H9 (cell line): Measurements from ENCODE around the gene LGALS4. TPM values are rescaled to one million over a fixed set of nuclear protein-coding genes. Genes with fewer than 3 reads are reported as not detected.

Experiments used
- DNase-seq: peaks from one replicate; pipeline ENCODE4 v3.0.0-alpha.2; 2017
- H2AFZ ChIP-seq: one replicate; pipeline ENCODE4 v1.6.1; 2013; ENCODE audit warnings: mild to moderate bottlenecking, low read length, control low read depth, moderate library complexity
- H2AK5ac ChIP-seq: 2 replicates; pipeline ENCODE4 v1.6.1; 2013; ENCODE audit warnings: low read length, control low read depth, mixed read lengths; ENCODE audit not compliant: insufficient read length
- H2BK120ac ChIP-seq: one replicate; pipeline ENCODE4 v1.6.1; 2013; ENCODE audit warnings: low read depth, mild to moderate bottlenecking, low read length, control low read depth, inconsistent platforms; ENCODE audit not compliant: poor library complexity, severe bottlenecking
- H2BK12ac ChIP-seq: 2 replicates; pipeline ENCODE4 v1.6.1; 2013; ENCODE audit warnings: low read length, control low read depth, mixed read lengths, low read depth; ENCODE audit not compliant: insufficient read length
- H2BK15ac ChIP-seq: 2 replicates; pipeline ENCODE4 v1.6.1; 2013; ENCODE audit warnings: low read depth, low read length, control low read depth
- H2BK20ac ChIP-seq: one replicate; pipeline ENCODE4 v1.6.1; 2013; ENCODE audit warnings: low read depth, mild to moderate bottlenecking, low read length, control low read depth, inconsistent platforms; ENCODE audit not compliant: poor library complexity, severe bottlenecking
- H2BK5ac ChIP-seq: 2 replicates; pipeline ENCODE4 v1.6.1; 2013; ENCODE audit warnings: low read length, control low read depth, mixed read lengths; ENCODE audit not compliant: insufficient read length
- H3K14ac ChIP-seq: 2 replicates; pipeline ENCODE4 v1.6.1; 2013; ENCODE audit warnings: low read length, control low read depth; ENCODE audit not compliant: insufficient read depth
- H3K18ac ChIP-seq: 2 replicates; pipeline ENCODE4 v1.6.1; 2013; ENCODE audit warnings: low read depth, mild to moderate bottlenecking, mixed read lengths, low read length, control low read depth; ENCODE audit not compliant: insufficient read length
- H3K23ac ChIP-seq: 2 replicates; pipeline ENCODE4 v1.6.1; 2013; ENCODE audit warnings: low read length, control low read depth, mixed read lengths, low read depth; ENCODE audit not compliant: insufficient read length
- H3K23me2 ChIP-seq: 2 replicates; pipeline ENCODE4 v1.6.1; 2013; ENCODE audit warnings: low read depth, mild to moderate bottlenecking, mixed read lengths, low read length, control low read depth; ENCODE audit not compliant: insufficient read length, poor library complexity, severe bottlenecking
- H3K27ac ChIP-seq: 2 replicates; pipeline ENCODE4 v1.5.1; 2013; ENCODE audit warnings: low read length, control low read depth, mixed read lengths, low read depth; ENCODE audit not compliant: insufficient read length
- H3K27me3 ChIP-seq: 2 replicates; pipeline ENCODE4 v1.6.1; 2013; ENCODE audit warnings: low read length, control low read depth, inconsistent platforms; ENCODE audit not compliant: insufficient read depth
- H3K4ac ChIP-seq: 2 replicates; pipeline ENCODE4 v1.6.1; 2013; ENCODE audit warnings: low read depth, mild to moderate bottlenecking, control low read depth, inconsistent platforms, low read length, moderate library complexity
- H3K4me1 ChIP-seq: 2 replicates; pipeline ENCODE4 v1.6.1; 2013; ENCODE audit warnings: low read length, control low read depth, inconsistent platforms; ENCODE audit not compliant: insufficient read depth
- H3K4me2 ChIP-seq: 2 replicates; pipeline ENCODE4 v1.6.1; 2013; ENCODE audit warnings: low read length, control low read depth, mixed read lengths; ENCODE audit not compliant: insufficient read length, insufficient read depth
- H3K56ac ChIP-seq: 2 replicates; pipeline ENCODE4 v1.6.1; 2013; ENCODE audit warnings: low read depth, mild to moderate bottlenecking, mixed read lengths, low read length, control low read depth; ENCODE audit not compliant: insufficient read length
- H3K79me1 ChIP-seq: 2 replicates; pipeline ENCODE4 v1.6.1; 2013; ENCODE audit warnings: low read depth, mild to moderate bottlenecking, moderate library complexity, low read length, control low read depth, inconsistent platforms; ENCODE audit not compliant: insufficient read depth, poor library complexity, severe bottlenecking
- H3K79me2 ChIP-seq: 2 replicates; pipeline ENCODE4 v1.6.1; 2013; ENCODE audit warnings: low read length, control low read depth, inconsistent platforms; ENCODE audit not compliant: insufficient read depth
- H3K9ac ChIP-seq: 2 replicates; pipeline ENCODE4 v1.6.1; 2013; ENCODE audit warnings: low read length, control low read depth, mixed read lengths; ENCODE audit not compliant: insufficient read length; ENCODE audit errors: extremely low read depth
- H3K9me3 ChIP-seq: one replicate; pipeline ENCODE4 v1.6.1; 2013; ENCODE audit warnings: low read depth, low read length, inconsistent platforms; ENCODE audit not compliant: control insufficient read depth
- H3T11ph ChIP-seq: one replicate; pipeline ENCODE4 v1.6.1; 2013; ENCODE audit warnings: mild to moderate bottlenecking, low read length, control low read depth, inconsistent platforms
- H4K20me1 ChIP-seq: one replicate; pipeline ENCODE4 v1.6.1; 2013; ENCODE audit not compliant: control insufficient read depth, insufficient read length, insufficient read depth
- H4K5ac ChIP-seq: 2 replicates; pipeline ENCODE4 v1.6.1; 2013; ENCODE audit warnings: low read depth, mild to moderate bottlenecking, mixed read lengths, low read length, control low read depth; ENCODE audit not compliant: insufficient read length
- H4K8ac ChIP-seq: replicated peaks from 2 replicates; pipeline ENCODE4 v1.6.1; 2013; ENCODE audit warnings: low read length, control low read depth, mixed read lengths, low read depth; ENCODE audit not compliant: insufficient read length
- H4K91ac ChIP-seq: 2 replicates; pipeline ENCODE4 v1.6.1; 2013; ENCODE audit warnings: low read depth, mild to moderate bottlenecking, moderate library complexity, mixed read lengths, low read length, control low read depth; ENCODE audit not compliant: insufficient read length
- H3K27ac Mint-ChIP-seq, 3 experiments: 2 replicates in 2 of 3; 3 replicates in 1 of 3; pipeline ENCODE4 v1.8.0; 2020 to 2021; ENCODE audit warnings: mixed read lengths in 3 of 3, mild to moderate bottlenecking in 1 of 3, moderate library complexity in 1 of 3
- H3K27me3 Mint-ChIP-seq: 2 replicates; pipeline ENCODE4 v1.8.0; 2021; ENCODE audit warnings: low read depth, mild to moderate bottlenecking, moderate library complexity, mixed read lengths
- H3K36me3 Mint-ChIP-seq, 3 experiments: 2 replicates in 2 of 3; 3 replicates in 1 of 3; pipeline ENCODE4 v1.8.0; 2020 to 2021; ENCODE audit warnings: low read depth in 3 of 3, mixed read lengths in 3 of 3; ENCODE audit not compliant: insufficient read depth in 1 of 3
- H3K4me1 Mint-ChIP-seq, 2 experiments: 2 replicates each; pipeline ENCODE4 v1.8.0; 2020; ENCODE audit warnings: mixed read lengths in 2 of 2
- H3K4me3 Mint-ChIP-seq, 2 experiments: 2 replicates in 1 of 2; 3 replicates in 1 of 2; pipeline ENCODE4 v1.8.0; 2020 to 2021; ENCODE audit warnings: mild to moderate bottlenecking in 2 of 2, mixed read lengths in 2 of 2, moderate library complexity in 1 of 2
- H3K9me3 Mint-ChIP-seq, 2 experiments: 2 replicates in 1 of 2; 3 replicates in 1 of 2; pipeline ENCODE4 v1.8.0; 2020; ENCODE audit warnings: mild to moderate bottlenecking in 2 of 2, mixed read lengths in 2 of 2, moderate library complexity in 1 of 2
- WGBS: extraction: QIAGEN DNeasy Blood & Tissue Kit; methylation state at CpG from one replicate; pipeline ENCODE4 v1.1.7; 2013; ENCODE audit warnings: missing lambda C conversion rate, low lambda C conversion rate, mixed read lengths; ENCODE audit not compliant: insufficient read length; ENCODE audit errors: extremely low coverage; 5-methylcytosine and 5-hydroxymethylcytosine counted together
- total RNA-seq: library from RNA; stranded (reverse); gene quantifications from 2 replicates; pipeline ENCODE4 v1.2.1, GENCODE V29; 2021
- TF ChIP-seq, protein P1 (sequence below): fragments of 200-600 bp; sonication (generic); conservative IDR thresholded peaks from 3 replicates; pipeline ENCODE4 v1.8.0; 2021; ENCODE audit warnings: antibody characterized with exemption, mild to moderate bottlenecking

LGALS4 gene
- total RNA-seq, 1 experiment from 2014 or later, result 0.68 TPM

GRCh38 chr19:38842439-38843174 is 29.9 kb upstream of the LGALS4 start:
- no peak overlapping the region for H4K5ac ChIP-seq
- no peak overlapping the region for H2AFZ ChIP-seq
- H3K9ac ChIP-seq, result no peak overlapping the region
- H3K4me2 ChIP-seq, result no peak overlapping the region
- no peak overlapping the region for H4K91ac ChIP-seq
- no peak overlapping the region for H2BK5ac ChIP-seq
- H3K4me3 Mint-ChIP-seq, result no peak overlapping the region
- no peak overlapping the region for H3K18ac ChIP-seq
- H3K14ac ChIP-seq, result no peak overlapping the region
- no peaks in the 10 kb centered on the region for H3K27me3 ChIP-seq
- H3K79me2 ChIP-seq, result peaks cover 6% of the 10 kb centered on the region; the same call in 1 of the 2 replicates
- H3K27ac Mint-ChIP-seq, result peak overlapping the region in 2 of 3 experiments; percentile 49 to 64; a peak in 4 of 7 replicates
- no CpG with 5 or more reads among the region's 17 CpGs for WGBS
- H3K56ac ChIP-seq, result no peak overlapping the region
- peaks cover 10 to 12% of the 10 kb centered on the region in 2 experiments for H3K4me1 Mint-ChIP-seq
- peaks cover 3% of the 10 kb centered on the region for H4K20me1 ChIP-seq
- no peak overlapping the region for H2BK120ac ChIP-seq
- H2BK20ac ChIP-seq, result no peak overlapping the region
- no peaks in the 10 kb centered on the region for H3K23me2 ChIP-seq
- H3K4me1 ChIP-seq, result no peaks in the 10 kb centered on the region
- peaks cover 2% of the 10 kb centered on the region; the same call in 1 of the 2 replicates for H3K27me3 Mint-ChIP-seq
- no peaks in the 10 kb centered on the region for H3K9me3 ChIP-seq
- no peak overlapping the region for H3K23ac ChIP-seq
- no peak overlapping the region for H2BK12ac ChIP-seq
- peaks cover 90 to 100% (median 99%) of the 10 kb centered on the region in 3 experiments for H3K36me3 Mint-ChIP-seq
- no peak overlapping the region for H3K4ac ChIP-seq
- H4K8ac ChIP-seq, result no peak overlapping the region
- no peak overlapping the region for H3K27ac ChIP-seq
- no peak for DNase-seq
- H3K9me3 Mint-ChIP-seq, result no peaks in the 10 kb centered on the region; a peak in 1 of 5 replicates
- H2BK15ac ChIP-seq, result no peak overlapping the region
- no peak overlapping the region for H2AK5ac ChIP-seq
- H3K79me1 ChIP-seq, result peaks cover 5% of the 10 kb centered on the region
- H3T11ph ChIP-seq, result no peak overlapping the region
- TF ChIP-seq, protein P1, sequence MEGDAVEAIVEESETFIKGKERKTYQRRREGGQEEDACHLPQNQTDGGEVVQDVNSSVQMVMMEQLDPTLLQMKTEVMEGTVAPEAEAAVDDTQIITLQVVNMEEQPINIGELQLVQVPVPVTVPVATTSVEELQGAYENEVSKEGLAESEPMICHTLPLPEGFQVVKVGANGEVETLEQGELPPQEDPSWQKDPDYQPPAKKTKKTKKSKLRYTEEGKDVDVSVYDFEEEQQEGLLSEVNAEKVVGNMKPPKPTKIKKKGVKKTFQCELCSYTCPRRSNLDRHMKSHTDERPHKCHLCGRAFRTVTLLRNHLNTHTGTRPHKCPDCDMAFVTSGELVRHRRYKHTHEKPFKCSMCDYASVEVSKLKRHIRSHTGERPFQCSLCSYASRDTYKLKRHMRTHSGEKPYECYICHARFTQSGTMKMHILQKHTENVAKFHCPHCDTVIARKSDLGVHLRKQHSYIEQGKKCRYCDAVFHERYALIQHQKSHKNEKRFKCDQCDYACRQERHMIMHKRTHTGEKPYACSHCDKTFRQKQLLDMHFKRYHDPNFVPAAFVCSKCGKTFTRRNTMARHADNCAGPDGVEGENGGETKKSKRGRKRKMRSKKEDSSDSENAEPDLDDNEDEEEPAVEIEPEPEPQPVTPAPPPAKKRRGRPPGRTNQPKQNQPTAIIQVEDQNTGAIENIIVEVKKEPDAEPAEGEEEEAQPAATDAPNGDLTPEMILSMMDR, result no peak
